ENCODE results near the gene TACC2.

DNA sequence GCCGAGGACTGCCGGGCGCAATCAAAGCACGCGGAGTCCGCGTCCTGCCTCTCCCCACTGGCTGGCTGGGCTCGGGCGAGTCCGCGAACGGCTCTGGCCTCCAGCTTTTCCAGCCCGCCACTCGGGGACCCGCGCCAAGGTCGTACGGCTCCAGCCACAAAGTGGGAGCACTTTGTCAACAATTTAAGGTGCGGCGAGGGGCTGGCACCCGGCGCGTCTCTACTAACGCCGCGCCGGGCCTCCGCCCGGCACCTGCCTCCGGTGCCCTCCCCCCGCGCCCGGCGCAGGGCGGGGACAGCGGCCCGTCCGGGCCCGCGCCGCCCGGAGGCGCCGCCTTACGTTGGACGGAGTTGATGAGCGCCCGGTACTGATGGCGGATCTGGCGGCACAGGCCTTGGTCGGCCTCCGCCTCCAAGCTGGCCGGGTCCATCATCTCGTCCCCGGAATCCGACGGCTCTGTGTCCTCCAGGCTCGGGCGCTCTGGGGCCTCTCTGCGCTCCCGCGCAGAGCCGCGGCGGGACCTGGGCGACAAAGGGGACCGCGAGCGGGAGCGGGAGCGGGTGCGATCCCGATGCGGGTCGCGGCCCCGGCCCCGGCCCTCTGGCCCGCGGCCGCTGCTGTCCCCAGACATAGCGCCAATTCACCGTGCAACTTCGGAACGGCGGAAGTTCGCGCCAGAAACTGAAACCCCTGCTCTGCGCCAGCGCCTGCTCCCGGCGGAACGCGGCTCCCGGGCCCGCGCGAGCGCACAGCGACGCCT lies 14.2 kb upstream of the TACC2 start, which contains the start of gene NSMCE4A:
- TF ChIP-seq, protein P1, sequence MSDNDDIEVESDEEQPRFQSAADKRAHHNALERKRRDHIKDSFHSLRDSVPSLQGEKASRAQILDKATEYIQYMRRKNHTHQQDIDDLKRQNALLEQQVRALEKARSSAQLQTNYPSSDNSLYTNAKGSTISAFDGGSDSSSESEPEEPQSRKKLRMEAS (IDR thresholded peaks at IDR 0.05; ENCODE audit: insufficient read depth, insufficient read length): no peak
- TF ChIP-seq JUN (IDR thresholded peaks at IDR 0.05; ENCODE audit: borderline replicate concordance, insufficient read depth, insufficient read length, low read depth) (no peak), POLR2AphosphoS5 (IDR thresholded peaks at IDR 0.05; ENCODE audit: insufficient read depth, low read depth, low read length) (peak; percentile 66), POLR2A (IDR thresholded peaks at IDR 0.05; ENCODE audit: low read depth, low read length) (peak; percentile 66), FOS (IDR thresholded peaks at IDR 0.05; ENCODE audit: borderline replicate concordance, insufficient read depth, low read length) (no peak), EZH2 (IDR thresholded peaks at IDR 0.05; ENCODE audit: borderline replicate concordance, low read depth, low read length, severe bottlenecking) (no peak), GATA2 (IDR thresholded peaks at IDR 0.05; ENCODE audit: insufficient read depth, insufficient read length, low read depth, low read length) (no peak)
- TF ChIP-seq, protein P2, sequence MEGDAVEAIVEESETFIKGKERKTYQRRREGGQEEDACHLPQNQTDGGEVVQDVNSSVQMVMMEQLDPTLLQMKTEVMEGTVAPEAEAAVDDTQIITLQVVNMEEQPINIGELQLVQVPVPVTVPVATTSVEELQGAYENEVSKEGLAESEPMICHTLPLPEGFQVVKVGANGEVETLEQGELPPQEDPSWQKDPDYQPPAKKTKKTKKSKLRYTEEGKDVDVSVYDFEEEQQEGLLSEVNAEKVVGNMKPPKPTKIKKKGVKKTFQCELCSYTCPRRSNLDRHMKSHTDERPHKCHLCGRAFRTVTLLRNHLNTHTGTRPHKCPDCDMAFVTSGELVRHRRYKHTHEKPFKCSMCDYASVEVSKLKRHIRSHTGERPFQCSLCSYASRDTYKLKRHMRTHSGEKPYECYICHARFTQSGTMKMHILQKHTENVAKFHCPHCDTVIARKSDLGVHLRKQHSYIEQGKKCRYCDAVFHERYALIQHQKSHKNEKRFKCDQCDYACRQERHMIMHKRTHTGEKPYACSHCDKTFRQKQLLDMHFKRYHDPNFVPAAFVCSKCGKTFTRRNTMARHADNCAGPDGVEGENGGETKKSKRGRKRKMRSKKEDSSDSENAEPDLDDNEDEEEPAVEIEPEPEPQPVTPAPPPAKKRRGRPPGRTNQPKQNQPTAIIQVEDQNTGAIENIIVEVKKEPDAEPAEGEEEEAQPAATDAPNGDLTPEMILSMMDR (IDR thresholded peaks at IDR 0.05; ENCODE audit: extremely low read depth in 1 of 2, insufficient read depth in 1 of 2, low read depth in 1 of 2, low read length in 2 of 2): peak; percentile 73 to 87
